ENCODE results near the gene KDM2B.
A peak's percentile ranks its signal among the peaks of the same experiment; 100 is the strongest.

The KDM2B gene

DNA sequence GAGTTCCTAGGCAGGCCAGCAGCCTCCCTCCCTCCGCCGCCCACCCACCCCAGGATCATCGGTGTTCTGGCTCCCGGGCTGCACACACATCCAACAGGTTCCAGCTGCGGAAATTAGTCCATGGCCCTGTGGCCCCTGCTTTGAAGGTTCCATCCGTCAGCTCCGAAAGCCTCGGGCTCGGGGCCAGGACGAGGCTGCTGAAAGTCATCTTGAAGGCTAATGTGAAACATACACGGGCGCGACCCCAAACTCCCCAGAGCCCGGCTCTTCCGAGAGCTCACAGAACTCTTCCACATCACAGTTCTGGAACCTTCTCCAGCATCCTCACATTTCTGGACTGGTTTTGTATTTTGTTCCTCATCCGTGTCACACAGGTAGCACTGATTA lies 19.8 kb downstream of the KDM2B start:
- TF ChIP-seq POLR2A (IDR thresholded peaks at IDR 0.05; ENCODE audit: low read length) (no peak), GATA1 (IDR thresholded peaks at IDR 0.05; ENCODE audit: low read depth, low read length) (no peak)
- no peak for DNase-seq

DNA sequence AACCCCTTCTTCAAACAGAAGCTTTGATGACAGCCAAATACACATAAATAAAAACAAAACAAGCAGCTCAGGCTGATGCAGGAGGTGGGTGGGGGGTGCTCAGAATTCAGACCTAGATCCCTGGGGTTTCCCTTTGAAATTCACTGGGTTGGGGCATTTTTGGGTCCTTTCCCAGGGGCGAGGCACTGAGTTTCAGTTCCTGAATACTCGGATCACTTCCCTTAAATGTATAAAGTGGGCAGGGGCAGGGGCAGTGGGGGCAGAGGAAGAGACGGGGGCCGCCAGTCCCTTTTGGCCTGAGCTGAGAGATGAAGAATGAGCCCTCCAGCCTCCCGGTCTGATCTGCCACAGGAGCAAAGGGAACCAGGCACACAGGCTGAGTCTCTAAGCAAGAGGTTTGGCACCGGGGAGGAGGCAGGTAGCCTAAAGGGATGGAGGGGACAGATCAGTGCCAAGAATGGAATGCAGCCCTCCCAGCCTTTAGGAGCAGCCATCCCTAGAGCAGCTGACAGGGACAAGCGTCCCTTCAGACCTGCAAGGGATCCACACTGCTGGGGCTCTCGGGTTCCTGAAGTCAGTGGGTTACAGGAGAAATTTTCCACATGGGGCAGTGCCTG lies 20.3 kb downstream of the KDM2B start:
- no peak for TF ChIP-seq GATA1 (IDR thresholded peaks at IDR 0.05; ENCODE audit: low read depth, low read length)
- no peak for TF ChIP-seq POLR2A (IDR thresholded peaks at IDR 0.05; ENCODE audit: low read length)
- DNase-seq, result no peak

- TF ChIP-seq POLR2A (IDR thresholded peaks at IDR 0.05; ENCODE audit: low read length) (no peak), GATA1 (IDR thresholded peaks at IDR 0.05; ENCODE audit: low read depth, low read length) (no peak)
- no peak for DNase-seq
These were observed 21.9 kb downstream of the KDM2B start for GRCh38 chr12:121558956-121559355.

DNA sequence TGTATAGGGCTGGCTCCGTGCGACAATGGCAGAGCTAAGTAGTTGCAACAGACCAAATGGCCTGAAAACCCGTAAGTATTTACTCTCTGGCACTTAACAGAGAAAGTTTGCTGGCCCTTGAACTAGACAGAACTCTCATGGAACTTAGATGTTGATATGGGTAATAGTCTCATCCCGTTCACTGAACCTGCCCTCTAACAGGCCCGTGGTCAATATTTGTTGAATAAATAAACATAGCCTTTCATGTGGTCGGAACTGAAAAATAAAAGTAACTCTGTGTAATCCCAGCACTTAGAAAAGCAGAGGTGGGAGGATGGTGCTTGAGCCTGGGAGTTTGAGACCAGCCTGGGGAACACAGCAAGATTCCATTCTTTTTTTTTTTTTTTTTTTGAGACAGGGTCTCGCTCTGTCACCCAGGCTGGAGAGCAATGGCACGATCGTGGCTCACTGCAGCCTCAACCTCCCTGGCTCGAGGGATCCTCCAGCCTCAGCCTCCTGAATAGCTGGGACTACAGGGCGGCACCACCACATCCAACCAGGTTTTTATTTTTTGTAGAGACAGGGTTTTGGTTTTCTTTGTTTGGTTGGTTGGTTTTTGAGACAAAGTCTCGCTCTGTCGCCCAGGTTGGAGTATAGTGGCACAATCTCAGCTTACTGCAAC lies 29.7 kb downstream of the KDM2B start:
- no peak for TF ChIP-seq POLR2A (IDR thresholded peaks at IDR 0.05; ENCODE audit: low read length)
- no peak for TF ChIP-seq GATA1 (IDR thresholded peaks at IDR 0.05; ENCODE audit: low read depth, low read length)
- no peak for DNase-seq

DNA sequence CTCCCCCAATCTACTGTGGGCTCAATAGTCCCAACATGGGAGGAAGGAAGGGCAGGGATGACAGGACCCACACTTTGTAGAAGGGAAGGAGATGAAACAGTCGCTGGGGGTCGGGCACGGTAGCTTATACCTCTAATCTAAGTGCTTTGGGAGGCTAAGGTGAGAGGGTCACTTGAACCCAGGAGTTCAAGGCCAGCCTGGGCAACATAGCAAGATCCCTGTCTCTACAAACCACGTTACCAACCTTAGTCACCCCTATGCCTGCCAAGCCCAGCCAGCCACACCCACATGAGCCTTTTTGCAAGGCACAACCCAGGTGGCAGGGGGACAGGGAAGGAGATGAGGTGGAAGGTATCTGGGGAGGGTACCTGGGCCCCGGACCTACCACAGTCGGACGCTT lies 31.7 kb downstream of the KDM2B start:
- TF ChIP-seq GATA1 (IDR thresholded peaks at IDR 0.05; ENCODE audit: low read depth, low read length), result no peak
- TF ChIP-seq POLR2A (IDR thresholded peaks at IDR 0.05; ENCODE audit: low read length), result no peak
- DNase-seq, result no peak

DNA sequence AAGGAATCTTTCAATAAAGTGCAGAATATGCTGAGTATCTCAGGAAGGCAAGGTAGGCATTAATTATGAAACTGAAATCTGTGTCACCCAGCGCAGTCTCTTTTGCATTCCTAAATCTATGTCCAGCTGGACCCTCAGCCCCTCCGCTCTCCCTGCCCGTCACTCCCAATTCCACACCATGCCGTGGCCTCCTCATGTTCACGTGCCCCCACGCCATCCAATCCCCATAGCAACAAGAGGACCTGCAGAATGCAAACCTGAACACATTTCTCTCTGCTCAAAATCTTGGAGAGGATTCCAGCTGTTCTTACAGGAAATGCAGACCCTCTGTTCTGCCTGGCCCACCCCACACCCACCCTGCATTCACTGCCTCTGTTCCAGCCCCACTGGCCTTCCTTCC lies 35.3 kb downstream of the KDM2B start:
- no peak for DNase-seq
- TF ChIP-seq POLR2A (IDR thresholded peaks at IDR 0.05; ENCODE audit: low read length), result no peak
- TF ChIP-seq GATA1 (IDR thresholded peaks at IDR 0.05; ENCODE audit: low read depth, low read length), result no peak

GRCh38 chr12:121543786-121544185 lies 37.0 kb downstream of the KDM2B start:
- TF ChIP-seq POLR2A (IDR thresholded peaks at IDR 0.05; ENCODE audit: low read length), result no peak
- no peak for TF ChIP-seq GATA1 (IDR thresholded peaks at IDR 0.05; ENCODE audit: low read depth, low read length)
- no peak for DNase-seq

- TF ChIP-seq GATA1 (IDR thresholded peaks at IDR 0.05; ENCODE audit: low read depth, low read length) (no peak), POLR2A (IDR thresholded peaks at IDR 0.05; ENCODE audit: low read length) (no peak)
These were observed 40.9 kb downstream of the KDM2B start for GRCh38 chr12:121539908-121540307.

GRCh38 chr12:121538699-121539061 lies 42.1 kb downstream of the KDM2B start:
- peak in 1 of 2 experiments; percentile 27 for DNase-seq
- TF ChIP-seq POLR2A (IDR thresholded peaks at IDR 0.05; ENCODE audit: low read length), result no peak
- no peak for TF ChIP-seq GATA1 (IDR thresholded peaks at IDR 0.05; ENCODE audit: low read depth, low read length)

More at GRCh38 chr12:121539908-121540307, 40.9 kb downstream of the KDM2B start:
- no peak for DNase-seq

DNA sequence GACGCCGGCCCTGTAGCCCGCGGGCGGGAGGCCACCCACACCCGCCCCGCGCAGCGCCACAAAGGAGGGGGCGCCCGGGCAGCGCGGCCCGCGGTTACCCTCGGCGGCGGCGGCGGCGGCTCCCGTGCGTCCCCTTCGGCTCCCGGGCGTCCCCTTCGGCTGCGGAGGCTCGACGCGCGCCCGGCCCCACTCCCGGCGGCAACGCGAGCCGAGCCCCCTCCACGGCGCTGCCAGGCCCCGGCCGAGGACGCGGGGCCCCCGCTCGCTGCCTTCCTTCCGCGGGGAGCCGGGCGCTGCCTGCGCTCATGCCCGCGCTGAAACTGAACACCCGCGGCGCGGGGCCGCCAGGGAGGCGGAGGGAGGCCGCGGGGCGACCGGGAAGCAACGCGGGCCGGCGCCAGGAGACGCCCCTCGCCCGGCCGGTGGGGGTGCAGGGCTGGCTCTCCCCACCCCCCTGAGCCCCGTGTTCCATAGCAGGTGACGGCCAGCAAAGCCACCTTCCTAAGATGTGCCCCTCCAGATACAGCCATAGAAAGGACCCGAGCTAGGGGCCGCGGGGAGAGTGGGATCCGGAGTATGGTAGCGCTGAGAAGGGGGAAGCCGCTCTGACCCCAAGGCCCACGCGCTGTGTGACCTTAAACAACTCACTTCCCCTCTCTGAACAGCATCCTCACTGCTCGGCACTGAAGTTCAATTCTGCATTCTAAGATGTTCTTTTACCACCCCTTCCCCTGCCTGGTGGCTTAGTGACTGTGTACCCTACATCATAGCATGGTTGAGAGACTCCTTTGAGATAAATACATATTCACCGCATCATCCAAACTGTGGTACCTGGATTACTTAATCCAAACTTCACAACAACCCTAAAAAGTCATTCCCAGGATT lies 42.8 kb downstream of the KDM2B start:
- peak; percentile 46 to 52 for DNase-seq

DNA sequence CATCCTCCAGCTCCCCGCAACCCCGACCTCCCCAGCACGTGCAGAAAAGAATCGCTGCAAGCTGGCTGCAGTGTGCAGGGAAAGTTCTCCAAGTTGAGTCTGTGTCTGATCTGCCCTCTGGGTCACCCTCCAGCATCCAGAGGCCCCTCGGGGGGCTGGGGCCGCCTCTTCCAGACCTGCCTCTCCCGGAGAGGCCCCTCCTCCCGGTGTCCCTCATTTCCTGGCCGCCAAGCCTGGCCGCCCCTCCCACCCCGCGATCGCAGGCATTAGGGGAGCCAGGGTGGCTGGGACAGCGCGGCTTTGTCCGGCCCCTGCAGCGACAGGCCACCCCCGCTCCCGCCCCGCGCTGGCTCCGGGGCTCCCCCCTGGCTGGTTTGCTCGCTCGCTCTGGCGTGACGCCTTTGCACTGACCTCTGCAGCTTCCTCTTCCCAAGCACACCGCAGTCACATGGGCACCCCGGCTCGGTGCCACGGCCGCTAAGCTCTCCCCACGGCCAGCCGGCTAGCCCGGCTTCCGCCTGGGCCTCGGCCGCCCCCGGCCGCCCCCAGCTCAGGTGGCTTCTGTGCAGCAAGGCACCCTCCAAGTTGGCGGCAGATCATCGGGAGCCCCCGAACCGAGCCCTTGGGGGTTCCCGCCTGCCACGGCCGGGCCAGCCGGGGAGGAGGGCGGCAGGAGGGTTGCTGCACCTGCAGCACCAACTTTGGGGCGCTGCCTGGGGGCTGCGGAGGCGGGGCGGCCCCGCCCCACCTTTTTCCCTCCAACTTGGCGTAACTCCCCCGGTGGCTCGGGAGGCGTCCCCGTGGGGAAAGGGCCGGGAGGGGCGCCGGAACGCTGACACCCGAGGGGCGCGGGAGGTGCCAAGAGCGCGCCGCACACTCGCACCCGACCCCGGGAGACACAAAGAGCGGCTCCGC lies 43.7 kb downstream of the KDM2B start:
- TF ChIP-seq GATA1 (IDR thresholded peaks at IDR 0.05; ENCODE audit: low read depth, low read length), result no peak
- no peak for TF ChIP-seq POLR2A (IDR thresholded peaks at IDR 0.05; ENCODE audit: low read length)
- DNase-seq, result peak; percentile 40

More for the DNA sequence above, 42.8 kb downstream of the KDM2B start:
- TF ChIP-seq GATA1 (IDR thresholded peaks at IDR 0.05; ENCODE audit: low read depth, low read length), result no peak
- TF ChIP-seq POLR2A (IDR thresholded peaks at IDR 0.05; ENCODE audit: low read length), result no peak

- DNase-seq, result peak; percentile 50 to 51
- TF ChIP-seq GATA1 (IDR thresholded peaks at IDR 0.05; ENCODE audit: low read depth, low read length) (no peak), POLR2A (IDR thresholded peaks at IDR 0.05; ENCODE audit: low read length) (no peak)
These were observed 44.5 kb downstream of the KDM2B start for GRCh38 chr12:121536054-121536898.
